GM15510 (cell line): ENCODE measurements around the gene RIN3.

Source experiments
- POLR2A ChIP-seq: IDR thresholded peaks from 3 replicates; pipeline ENCODE4 v1.6.1; 2011; ENCODE audit warnings: borderline replicate concordance; ENCODE audit not compliant: insufficient read length; ENCODE audit errors: extremely low read depth

RIN3 gene

DNA sequence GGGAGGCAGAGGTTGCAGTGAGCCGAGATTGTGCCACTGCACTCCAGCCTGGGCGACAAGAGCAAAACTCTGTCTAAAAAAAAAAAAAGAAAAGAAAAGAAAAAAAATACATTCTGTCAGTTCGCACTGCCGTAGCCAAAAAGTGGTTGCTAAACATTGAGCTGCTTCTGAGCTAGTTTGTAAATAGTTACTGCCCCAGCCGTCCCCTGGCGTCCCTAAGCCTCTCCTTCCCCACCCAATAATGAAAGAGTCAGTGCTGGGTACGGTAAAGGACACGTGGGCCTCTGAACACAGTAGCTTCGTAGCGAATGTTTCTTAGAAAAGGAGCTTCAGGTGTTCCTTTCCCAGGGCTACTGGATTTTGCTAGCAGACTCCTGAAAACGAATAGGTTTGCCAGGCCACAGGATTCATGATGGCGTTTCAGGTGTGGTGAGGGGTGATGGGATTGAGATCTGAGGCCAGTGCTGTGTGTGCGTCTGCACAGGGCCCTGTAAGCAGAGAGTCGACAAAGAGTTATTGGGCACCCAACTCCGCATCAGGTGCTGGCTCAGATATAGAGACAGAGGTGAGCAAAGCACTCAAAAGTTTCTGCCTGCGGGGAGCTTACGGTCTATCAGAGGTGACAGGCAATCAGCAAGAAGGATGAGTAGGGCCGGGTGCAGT is 140.8 kb downstream of the RIN3 start:
- TF ChIP-seq POLR2A, result no peak

DNA sequence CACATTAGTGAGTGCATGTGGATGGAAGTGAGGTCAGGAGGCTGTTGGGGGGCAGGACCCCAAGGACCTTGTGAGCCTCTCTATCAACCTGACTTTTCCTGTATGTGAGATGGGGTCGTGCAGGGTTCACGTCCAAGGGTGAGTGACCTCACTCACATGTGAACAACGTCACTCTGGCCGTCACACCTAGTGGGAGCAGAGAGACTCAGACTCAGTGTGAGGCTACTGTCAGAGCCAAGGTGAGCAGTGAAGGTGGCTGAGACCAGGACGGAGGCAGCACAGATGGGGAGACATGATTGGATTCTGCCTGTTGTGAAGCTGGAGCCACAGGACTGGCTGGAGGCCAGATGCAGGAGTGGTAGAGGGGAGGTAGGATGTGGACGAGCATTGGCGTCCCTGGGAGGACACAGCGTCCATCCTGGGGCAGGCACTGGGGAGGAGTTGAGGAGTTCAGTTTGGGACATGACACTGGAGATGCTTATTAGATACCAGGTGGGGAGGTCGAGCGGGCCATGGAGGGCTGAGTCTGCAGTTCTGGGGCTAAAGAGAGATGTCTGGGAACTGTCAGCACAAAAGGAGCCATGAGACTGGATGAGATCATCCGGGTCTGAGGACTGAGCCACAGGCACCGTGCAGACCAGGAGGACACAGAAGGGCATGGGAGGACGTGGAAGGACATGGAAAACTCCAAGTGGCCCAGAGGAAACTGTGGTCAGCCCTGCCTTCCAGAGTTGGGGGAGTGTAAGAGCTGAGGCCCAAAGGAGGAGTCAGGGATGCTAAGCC is 142.0 kb downstream of the RIN3 start:
- TF ChIP-seq POLR2A, result no peak

DNA sequence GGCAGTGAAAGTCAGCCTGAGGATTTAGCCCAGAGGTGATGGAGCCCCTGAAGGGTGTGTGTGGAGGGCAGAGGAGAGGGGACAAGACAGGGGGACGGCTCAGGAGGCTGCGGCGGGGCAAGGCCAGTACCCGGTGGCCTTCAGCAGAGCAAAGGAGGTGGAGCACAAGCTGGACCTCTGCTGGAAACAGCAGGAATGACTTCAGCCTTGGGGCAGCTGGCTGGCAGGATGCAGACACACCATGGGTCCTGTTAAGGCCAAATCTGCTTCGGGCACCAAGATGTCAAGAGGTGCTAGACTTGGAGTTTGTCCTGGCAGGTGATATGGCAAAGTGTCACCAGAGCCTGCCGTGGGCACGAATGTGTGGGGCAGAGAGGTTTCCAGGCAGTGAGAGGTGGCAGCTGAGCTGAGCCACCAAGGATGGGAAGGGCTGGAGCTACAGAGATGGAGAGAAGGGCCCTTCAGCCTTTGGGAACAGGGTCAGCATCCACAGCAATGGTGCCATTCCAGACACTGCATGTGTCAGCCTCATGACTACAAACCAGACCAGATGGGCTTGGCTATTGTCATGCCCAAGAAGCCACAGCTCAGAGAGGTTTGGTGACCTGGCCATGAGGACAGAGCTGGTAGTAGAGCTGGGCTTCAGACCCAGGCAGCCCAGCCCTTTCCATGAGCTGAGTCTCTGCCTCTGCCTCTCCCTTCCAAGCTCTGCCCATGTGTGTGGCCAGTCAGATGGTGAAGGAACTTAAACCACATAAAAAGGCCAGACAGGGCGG is 142.9 kb downstream of the RIN3 start:
- no peak for TF ChIP-seq POLR2A

DNA sequence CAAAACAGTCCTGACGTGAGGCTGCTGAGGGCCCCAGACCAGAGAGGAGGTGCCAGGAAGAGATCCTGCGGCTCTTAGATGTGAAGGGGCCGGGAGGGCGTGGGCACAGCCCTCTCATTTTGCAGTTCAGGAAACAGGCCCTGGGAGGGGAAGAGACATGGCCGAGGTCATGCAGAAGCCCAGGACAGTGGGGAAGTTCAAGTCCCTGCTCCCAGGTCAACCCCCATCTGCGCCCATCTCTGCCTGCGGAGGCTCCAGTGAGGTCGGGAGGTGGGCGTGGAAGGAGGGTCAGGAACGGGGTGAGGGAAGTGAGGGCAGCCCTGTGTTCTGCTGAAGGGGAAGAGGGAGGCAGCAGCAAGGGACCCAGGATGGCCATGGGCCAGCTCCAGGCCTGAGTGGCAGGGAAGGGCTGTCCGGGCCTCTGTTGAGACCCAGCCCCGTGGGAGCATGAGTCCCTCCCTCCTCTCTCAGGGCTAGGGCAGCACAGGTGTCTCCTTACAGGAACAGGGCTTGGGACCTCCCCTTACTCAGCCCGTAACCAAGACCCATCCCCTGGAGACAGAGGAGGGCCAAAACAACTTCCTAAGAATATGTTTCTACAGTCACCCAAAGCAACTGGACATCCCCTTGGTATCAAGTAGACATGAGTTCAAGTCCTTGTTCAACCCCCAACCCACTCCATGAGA is 144.0 kb downstream of the RIN3 start:
- no peak for TF ChIP-seq POLR2A

DNA sequence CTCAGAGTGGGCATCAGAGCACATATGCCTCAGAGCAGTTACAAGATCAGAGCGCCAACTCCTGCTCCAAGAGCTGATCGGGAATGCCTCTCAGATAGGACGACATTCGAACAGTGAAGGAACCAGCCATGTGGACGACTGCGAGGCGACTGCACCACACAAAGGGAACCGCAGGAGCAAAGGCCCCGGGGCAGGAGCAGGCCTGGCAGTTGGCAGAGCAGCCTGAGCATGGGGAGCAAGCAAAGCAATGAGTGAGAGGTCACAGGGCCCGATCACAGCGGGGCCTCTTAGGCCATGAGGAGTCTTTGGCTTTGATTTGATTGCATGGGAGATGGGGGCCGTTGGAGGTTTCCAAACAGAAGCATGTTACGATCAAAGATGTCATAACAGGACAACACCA is 144.6 kb downstream of the RIN3 start:
- no peak for TF ChIP-seq POLR2A

DNA sequence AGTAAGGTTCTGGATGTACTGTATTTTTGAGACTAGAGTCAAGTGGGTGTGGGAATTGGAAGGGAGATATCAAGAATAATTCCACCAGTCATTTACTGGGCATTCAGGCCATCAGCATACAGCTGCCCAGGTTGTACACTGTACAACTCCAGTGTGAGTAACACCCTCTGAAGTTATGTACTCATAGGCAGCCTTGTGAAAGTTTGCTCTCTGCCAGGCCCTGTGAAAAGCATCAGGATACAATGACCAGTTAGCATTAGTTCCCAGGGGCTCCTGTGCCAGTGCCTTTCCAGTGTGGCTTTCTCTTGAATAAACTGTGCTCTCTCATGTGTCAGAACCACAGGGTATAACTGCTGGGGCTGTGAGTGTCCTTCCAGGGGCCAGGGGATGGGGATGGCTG is 145.1 kb downstream of the RIN3 start:
- TF ChIP-seq POLR2A, result no peak

DNA sequence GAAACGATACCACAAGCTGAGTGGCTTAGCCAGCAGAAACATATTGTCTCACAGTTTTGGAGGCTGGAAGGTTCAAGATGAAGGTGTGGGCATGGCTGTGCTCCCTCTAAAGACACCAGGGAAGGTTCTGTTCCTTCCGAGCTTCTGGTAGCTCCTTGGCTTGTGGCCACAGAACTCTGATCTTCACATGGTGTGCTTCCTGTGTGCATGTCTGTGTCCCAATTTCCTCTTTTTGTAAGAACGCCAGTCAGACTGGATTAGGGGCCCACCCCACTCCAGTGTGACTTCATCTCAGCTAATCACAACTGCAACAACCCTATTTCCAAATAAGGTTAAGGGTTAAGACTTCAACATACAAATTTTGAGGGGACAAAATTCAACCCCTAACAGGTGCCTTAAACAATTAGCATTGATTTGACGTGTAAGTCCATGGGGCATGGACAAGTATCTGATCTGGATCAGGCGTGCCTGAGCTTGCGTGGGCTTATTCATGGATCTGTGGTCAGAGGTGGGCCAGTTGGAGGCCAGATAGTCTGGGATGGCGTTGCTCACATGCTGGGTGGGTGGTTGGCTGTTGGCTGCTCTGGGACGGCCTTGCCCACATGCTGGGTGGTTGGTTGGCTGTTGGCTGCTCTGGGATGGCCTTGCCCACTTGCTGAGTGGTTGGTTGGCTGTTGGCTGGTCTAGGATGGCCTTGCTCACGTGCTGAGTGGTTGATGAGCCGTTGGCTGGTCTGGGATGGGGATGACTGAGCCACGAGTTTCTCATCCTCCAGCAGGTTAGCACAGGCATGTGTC is 146.4 kb downstream of the RIN3 start:
- no peak for TF ChIP-seq POLR2A

DNA sequence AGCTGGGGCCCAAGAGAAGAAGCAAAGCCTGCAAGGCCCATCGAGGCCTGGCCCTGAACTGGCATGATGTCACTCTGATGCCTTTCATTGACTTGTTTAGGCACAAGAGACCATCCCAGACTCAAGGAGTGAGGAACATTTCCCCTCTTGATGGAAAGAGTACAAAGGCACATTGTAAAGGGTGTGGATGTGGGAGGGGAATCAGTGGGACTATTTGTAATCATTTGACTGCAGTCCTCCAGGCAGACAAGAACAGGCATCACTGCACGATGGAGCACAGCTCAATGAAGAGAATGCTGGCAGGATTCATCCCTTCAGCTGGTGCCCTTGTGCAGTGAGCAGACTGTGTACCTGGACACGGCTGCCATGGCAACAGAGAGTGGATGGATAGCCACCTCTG is 147.0 kb downstream of the RIN3 start:
- TF ChIP-seq POLR2A, result no peak

DNA sequence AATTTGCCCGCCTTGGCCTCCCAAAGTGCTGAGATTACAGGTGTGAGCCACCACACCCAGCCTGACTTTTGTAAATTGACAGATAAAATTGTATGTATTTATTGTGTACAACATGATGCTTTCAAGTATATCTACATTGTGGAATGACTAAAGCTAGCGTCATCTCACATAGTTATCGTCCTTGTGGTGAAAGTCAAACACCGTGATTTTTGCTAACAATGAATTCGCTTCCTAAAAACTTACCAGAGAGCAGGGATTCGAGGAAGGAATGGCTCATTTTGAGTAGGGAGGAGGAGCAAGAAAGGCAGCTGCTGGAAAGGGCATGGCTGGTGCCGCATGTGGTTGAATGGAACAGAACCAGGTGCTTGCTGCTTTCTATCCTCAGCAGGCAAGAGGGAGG is 149.5 kb downstream of the RIN3 start:
- TF ChIP-seq POLR2A, result no peak

DNA sequence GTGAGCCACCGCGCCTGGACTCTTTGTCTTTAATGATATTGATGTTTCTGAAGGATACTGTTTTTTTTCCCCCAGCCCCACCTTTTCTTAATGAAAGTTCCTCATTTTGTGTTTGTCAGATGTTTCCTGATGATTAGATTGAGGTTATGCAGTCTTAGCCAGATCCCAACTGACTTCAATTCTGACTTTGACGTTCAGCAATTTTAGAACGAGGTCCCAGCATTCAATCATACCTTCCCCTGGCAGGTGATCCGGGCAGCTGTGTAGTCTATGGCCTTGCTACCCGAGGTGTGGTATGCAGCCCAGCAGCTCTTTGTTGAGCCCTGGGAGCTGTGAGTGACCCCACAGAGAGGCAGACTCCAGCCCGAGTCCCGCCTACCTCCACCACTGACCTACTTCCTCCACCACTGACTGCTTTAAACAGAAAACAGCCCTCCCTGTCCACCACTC is 152.1 kb downstream of the RIN3 start:
- no peak for TF ChIP-seq POLR2A

DNA sequence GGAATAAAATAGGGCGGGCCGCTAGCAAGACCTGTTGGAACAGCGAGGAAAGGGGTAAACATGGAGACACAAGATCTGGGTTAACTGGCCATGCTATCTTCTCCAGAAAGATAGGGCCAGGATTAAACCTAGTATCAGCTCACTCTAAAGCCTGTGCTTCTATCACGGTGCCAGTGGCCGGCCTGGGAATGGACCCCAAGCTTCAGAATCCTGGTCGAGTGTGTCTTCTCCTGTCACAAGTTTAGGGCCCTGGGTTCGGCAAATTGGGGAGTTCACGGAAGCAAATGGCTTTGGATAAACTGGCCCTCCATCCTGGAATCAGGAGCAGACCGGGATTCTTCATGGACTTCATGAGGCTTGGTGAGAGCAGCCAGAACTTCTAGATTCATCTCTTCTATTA is 152.7 kb downstream of the RIN3 start:
- no peak for TF ChIP-seq POLR2A

DNA sequence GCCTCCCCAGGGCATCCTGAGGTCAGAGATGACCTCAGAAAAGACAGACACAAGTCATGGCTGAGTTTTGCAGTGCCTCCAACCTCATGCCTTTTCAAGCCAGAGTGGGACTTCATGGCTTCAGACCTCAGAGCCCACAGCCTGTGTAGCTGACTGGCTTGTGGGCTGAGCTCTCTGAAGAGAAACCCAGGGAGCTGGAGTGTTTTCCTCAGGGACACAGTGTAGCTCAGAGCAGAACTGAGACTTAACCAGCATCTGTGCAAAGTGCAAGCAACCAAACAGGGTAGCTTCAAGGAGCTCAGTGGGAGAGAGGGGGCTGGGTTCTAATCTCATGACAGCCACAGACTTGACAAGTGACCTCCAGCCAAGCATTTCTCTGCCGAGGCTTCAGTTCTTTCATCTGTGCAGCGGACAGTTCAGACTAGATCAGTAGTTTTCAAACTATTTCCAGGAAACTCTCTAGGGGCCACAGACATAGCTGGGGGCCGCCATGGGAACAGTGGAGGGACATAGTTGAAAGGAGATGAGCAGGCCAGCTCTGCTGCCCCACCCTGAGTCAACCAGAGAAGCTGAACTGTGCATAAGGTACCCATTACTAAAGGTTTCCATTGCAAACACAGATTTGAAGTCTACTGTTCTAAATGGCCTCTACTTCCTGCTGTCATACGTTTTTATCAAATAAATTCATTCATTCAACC is 154.8 kb downstream of the RIN3 start:
- no peak for TF ChIP-seq POLR2A

DNA sequence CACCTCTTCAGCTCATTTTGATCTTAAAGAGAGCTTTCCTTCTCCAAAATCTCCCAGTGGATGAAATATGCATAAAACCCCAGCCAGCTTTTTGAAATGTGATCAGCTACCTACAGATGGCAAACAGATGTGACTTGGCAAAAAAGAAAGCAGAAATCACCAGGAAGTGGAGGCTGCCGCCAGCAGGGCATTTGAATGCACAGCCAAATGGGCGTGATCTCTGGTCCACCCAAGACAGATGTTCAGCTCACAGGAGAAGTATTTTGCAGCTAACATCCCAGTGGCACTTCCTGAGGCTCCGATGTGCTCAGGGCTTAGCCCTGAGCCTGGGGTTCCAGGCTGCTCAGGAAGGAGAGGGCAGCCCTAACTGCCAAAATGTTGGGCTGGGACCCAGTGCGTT is 156.6 kb downstream of the RIN3 start:
- TF ChIP-seq POLR2A, result no peak
